IPS DF 6.9 (cell line): ENCODE measurements around the gene CKS1B.

Experiments used
- DNase-seq: peaks from one replicate; pipeline ENCODE4 v3.0.0-alpha.2; 2013; ENCODE audit warnings: low read depth, low spot score
- H3K27ac ChIP-seq: one replicate; pipeline ENCODE4 v1.5.1; 2013; ENCODE audit warnings: low read length, control low read depth
- H3K27me3 ChIP-seq: 2 replicates; pipeline ENCODE4 v1.6.1; 2013; ENCODE audit warnings: mild to moderate bottlenecking, low read length; ENCODE audit not compliant: control insufficient read depth, insufficient read depth
- H3K36me3 ChIP-seq: 2 replicates; pipeline ENCODE4 v1.6.1; 2013; ENCODE audit warnings: low read length; ENCODE audit not compliant: control insufficient read depth, insufficient read depth
- H3K4me1 ChIP-seq: 2 replicates; pipeline ENCODE4 v1.6.1; 2013; ENCODE audit warnings: low read length; ENCODE audit not compliant: control insufficient read depth, insufficient read depth
- H3K4me3 ChIP-seq: 2 replicates; pipeline ENCODE4 v1.5.1; 2013; ENCODE audit warnings: mild to moderate bottlenecking, low read length
- H3K9me3 ChIP-seq: 2 replicates; pipeline ENCODE4 v1.6.1; 2013; ENCODE audit warnings: low read length, inconsistent platforms; ENCODE audit not compliant: control insufficient read depth, insufficient read depth
- WGBS: extraction: QIAGEN DNeasy Blood & Tissue Kit; methylation state at CpG from one replicate; pipeline ENCODE4 v1.1.7; 2013; ENCODE audit warnings: mixed read lengths, missing lambda C conversion rate; ENCODE audit not compliant: insufficient read length, insufficient coverage; 5-methylcytosine and 5-hydroxymethylcytosine counted together

CKS1B gene

GRCh38 chr1:155011004-155011416, 36.5 kb downstream of the CKS1B start:
- no CpG with 5 or more reads among the region's 5 CpGs for WGBS
- Histone ChIP-seq H3K9me3 (no peaks in the 10 kb centered on the region), H3K36me3 (peaks cover 6% of the 10 kb centered on the region; the same call in 1 of the 2 replicates), H3K4me3 (no peak overlapping the region), H3K4me1 (peaks cover 17% of the 10 kb centered on the region), H3K27ac (no peak overlapping the region), H3K27me3 (no peaks in the 10 kb centered on the region)
- no peak for DNase-seq

DNA sequence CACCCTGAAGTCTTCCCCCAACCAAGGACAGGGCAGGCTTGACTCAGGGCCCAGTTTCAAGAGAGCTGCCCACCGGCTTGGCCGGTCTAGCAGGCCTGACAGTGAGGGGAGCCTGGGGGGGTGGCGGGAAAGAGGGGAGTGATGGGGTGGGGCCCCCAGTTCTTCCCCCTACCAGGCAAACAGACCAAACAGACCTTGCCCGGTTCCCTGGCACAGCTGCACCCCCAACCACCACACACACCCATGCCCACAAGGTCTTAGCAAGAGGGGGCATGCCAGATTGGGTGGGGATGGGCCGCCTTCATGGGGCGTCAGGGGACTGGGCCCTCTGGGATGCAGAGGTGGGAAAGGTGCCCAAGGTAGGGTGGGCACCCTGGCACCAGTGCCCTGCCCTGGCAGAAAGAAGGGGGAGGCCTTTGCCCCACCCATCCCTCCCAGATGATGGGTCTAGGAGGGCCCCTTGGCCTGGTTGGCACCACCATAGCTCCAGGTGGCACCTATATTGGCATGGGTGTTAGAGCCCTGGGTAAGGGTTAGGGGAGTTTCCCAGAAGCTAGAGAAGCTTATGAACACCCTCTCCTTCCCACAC, 37.0 kb downstream of the CKS1B start:
- H3K4me1 ChIP-seq = peaks cover 17% of the 10 kb centered on the region
- WGBS = no CpG with 5 or more reads among the region's 6 CpGs

GRCh38 chr1:155012026-155012546, 37.6 kb downstream of the CKS1B start:
- peak; percentile 87 for DNase-seq
- Histone ChIP-seq H3K27ac (no peak overlapping the region), H3K9me3 (no peaks in the 10 kb centered on the region), H3K27me3 (no peaks in the 10 kb centered on the region), H3K36me3 (peaks cover 9% of the 10 kb centered on the region; the same call in 1 of the 2 replicates), H3K4me1 (peaks cover 17% of the 10 kb centered on the region), H3K4me3 (no peak overlapping the region)
- WGBS = no CpG with 5 or more reads among the region's 9 CpGs

More for the DNA sequence above, 37.0 kb downstream of the CKS1B start:
- H3K36me3 ChIP-seq = peaks cover 9% of the 10 kb centered on the region; the same call in 1 of the 2 replicates
- H3K9me3 ChIP-seq = no peaks in the 10 kb centered on the region
- H3K27ac ChIP-seq = no peak overlapping the region
- H3K27me3 ChIP-seq = no peaks in the 10 kb centered on the region
- DNase-seq = no peak
- no peak overlapping the region for H3K4me3 ChIP-seq

DNA sequence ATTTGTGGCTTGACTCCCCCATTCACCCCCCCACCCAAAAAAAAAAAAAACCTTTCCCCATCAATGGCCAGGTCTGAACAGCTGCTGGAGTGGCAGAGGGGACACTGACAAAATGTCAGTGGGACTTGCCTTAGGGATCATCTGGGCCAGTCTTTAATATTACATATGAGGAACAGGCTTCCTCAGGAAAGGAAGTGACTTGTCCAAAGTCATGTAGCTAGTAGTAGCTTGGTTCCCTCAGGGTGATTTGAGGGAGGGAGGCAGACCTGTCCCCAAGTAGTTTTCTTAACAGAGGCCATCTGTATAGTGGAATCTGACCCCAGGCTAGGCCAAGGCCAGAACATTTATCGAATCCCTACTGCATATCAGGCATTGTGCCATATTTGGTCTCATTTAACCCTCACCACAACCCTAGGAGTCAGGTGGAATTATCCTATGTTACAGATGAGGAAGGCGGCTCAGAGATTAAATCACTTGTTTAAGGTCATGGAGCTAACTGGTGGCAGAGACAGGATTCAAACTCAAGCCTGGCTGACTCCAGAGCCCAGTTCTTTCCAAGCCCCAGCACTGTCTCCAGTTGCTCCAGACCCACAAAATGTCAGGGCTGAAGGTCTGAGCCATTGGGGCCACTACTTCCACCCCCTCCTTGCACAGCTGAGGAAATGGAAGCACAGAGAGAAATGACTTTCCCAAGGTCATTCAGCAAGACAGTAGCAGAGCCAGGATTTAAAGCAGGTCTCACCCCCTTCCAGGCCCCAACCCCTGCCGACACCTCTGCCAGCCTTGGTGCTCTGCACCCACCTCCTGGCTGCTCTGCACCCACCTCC, 38.5 kb downstream of the CKS1B start:
- H3K4me3 ChIP-seq = no peak overlapping the region
- no peak for DNase-seq

DNA sequence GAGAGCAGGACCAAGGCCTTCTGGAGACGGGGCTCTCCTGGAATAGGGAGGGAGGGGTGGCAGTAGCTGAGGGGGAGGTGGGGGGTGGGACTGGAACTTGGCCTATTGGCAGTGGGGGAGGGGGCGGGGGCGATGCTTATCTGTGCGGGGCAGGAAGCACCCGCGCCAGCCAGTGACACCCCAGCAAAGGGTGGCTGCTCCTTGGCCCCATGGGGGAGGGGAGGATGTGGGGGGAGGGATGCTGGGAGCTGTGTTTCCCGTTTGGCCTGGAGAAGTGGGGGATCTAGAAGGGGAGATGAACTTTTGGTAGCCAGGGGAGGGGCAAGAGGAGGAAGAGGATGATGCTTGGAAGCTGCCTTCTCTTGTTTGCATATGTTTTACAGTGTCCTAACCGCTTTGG, 39.2 kb downstream of the CKS1B start:
- Histone ChIP-seq H3K4me3 (no peak overlapping the region), H3K9me3 (no peaks in the 10 kb centered on the region), H3K27ac (no peak overlapping the region), H3K36me3 (peaks cover 9% of the 10 kb centered on the region; the same call in 1 of the 2 replicates), H3K27me3 (no peaks in the 10 kb centered on the region), H3K4me1 (peaks cover 14% of the 10 kb centered on the region)
- WGBS = no CpG with 5 or more reads among the region's 8 CpGs
- DNase-seq = no peak

More for the DNA sequence above, 38.5 kb downstream of the CKS1B start:
- Histone ChIP-seq H3K4me1 (peaks cover 19% of the 10 kb centered on the region), H3K9me3 (no peaks in the 10 kb centered on the region), H3K36me3 (peaks cover 9% of the 10 kb centered on the region; the same call in 1 of the 2 replicates), H3K27me3 (no peaks in the 10 kb centered on the region), H3K27ac (no peak overlapping the region)
- WGBS = no CpG with 5 or more reads among the region's 3 CpGs

- no peak overlapping the region for H3K4me3 ChIP-seq
- DNase-seq = no peak
- no peaks in the 10 kb centered on the region for H3K9me3 ChIP-seq
- H3K27me3 ChIP-seq = no peaks in the 10 kb centered on the region
- WGBS = no CpG with 5 or more reads among the region's 31 CpGs
- peaks cover 5% of the 10 kb centered on the region for H3K4me1 ChIP-seq
- H3K27ac ChIP-seq = no peak overlapping the region
- H3K36me3 ChIP-seq = peaks cover 9% of the 10 kb centered on the region; the same call in 1 of the 2 replicates
These were observed 40.4 kb downstream of the CKS1B start for GRCh38 chr1:155014709-155015508.

GRCh38 chr1:155015527-155016230, 41.2 kb downstream of the CKS1B start:
- Histone ChIP-seq H3K36me3 (peaks cover 9% of the 10 kb centered on the region; the same call in 1 of the 2 replicates), H3K4me3 (no peak overlapping the region), H3K27ac (no peak overlapping the region), H3K27me3 (no peaks in the 10 kb centered on the region), H3K9me3 (no peaks in the 10 kb centered on the region), H3K4me1 (peaks cover 4% of the 10 kb centered on the region)
- WGBS = no CpG with 5 or more reads among the region's 16 CpGs
- no peak for DNase-seq

- H3K36me3 ChIP-seq = peaks cover 9% of the 10 kb centered on the region; the same call in 1 of the 2 replicates
- H3K27ac ChIP-seq = no peak overlapping the region
- no CpG with 5 or more reads among the region's 26 CpGs for WGBS
- peaks cover 4% of the 10 kb centered on the region for H3K4me1 ChIP-seq
- H3K4me3 ChIP-seq = no peak overlapping the region
- DNase-seq = no peak
- H3K9me3 ChIP-seq = no peaks in the 10 kb centered on the region
- H3K27me3 ChIP-seq = no peaks in the 10 kb centered on the region
These were observed 41.9 kb downstream of the CKS1B start for GRCh38 chr1:155016231-155016831.

GRCh38 chr1:155017041-155017945, 42.8 kb downstream of the CKS1B start:
- DNase-seq = peak; percentile 77
- Histone ChIP-seq H3K27me3 (no peaks in the 10 kb centered on the region), H3K36me3 (peaks cover 9% of the 10 kb centered on the region; the same call in 1 of the 2 replicates), H3K9me3 (no peaks in the 10 kb centered on the region), H3K4me3 (peak overlapping the region; percentile 53; the same call in 1 of the 2 replicates), H3K4me1 (peaks cover 2% of the 10 kb centered on the region), H3K27ac (no peak overlapping the region)
- no CpG with 5 or more reads among the region's 49 CpGs for WGBS
